GM12864 (cell line): Measurements from ENCODE around the gene TOX3.

Experiments
- DNase-seq: peaks from one replicate; pipeline ENCODE4 v3.0.0-alpha.2; 2011; ENCODE audit warnings: low read depth
- H3K4me3 ChIP-seq: 2 replicates; pipeline ENCODE4 v1.5.1; 2011; ENCODE audit warnings: mild to moderate bottlenecking, low read depth, low read length, control low read depth
- CTCF ChIP-seq: IDR thresholded peaks from 2 replicates; pipeline ENCODE4 v1.5.1; 2011; ENCODE audit warnings: low read depth, mild to moderate bottlenecking, moderate library complexity, low read length, control low read depth, inconsistent platforms; ENCODE audit errors: missing control alignments

Gene TOX3

DNA sequence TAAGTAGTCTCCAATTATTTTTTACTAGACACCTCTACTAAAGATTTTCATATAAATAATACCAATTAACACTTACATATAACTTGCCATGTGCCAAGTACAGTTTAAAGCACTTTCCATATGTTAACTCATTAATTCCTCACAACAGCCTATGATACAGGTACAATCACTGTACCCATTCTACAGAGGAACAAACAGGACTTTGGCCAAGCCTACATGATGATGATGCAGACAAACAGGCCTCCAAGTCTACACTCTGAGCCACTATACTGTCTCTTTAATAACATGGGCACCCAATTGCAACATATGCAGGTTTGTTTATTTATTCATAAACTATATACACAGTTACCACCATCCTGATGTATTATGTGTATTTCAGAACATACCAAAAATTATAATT, 46.0 kb downstream of the TOX3 start:
- no peak for TF ChIP-seq CTCF
- no peak for DNase-seq
- H3K4me3 ChIP-seq, result no peak overlapping the region

- H3K4me3 ChIP-seq, result no peak overlapping the region
Observed at GRCh38 chr16:52499060-52499440, 47.9 kb downstream of the TOX3 start.

DNA sequence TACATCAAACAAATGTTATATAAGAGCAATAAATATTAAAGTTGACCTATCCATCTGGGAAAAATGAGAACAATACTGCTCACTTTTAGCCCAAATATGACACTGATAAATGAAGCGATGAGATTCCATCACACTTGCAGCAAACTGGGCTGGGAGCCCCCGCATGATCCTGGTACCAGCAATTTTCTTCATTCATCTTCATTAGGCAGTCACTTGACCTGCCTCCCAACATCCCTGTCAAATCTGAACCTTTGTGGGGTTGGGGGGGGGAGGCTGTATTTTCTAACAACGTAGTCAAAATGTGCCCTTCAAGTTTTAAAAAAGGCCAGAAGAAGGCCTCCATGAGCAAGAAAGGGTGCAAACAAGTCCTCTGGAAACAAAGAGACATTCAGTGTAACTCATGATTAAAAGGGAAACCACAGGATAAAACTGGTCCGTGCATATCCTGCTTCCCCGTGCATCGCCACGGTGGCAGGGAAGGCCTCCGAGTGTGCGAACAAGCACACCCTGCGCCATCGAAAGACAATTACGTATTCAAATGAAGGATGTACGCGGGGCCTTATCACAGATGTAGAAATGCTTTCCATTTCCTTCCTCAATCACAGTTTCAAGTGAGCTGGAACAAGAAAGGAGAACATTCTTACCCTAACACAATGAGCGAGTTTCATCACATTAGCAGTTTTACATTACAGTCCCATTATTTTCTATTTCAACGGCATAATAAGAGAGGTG, 48.4 kb downstream of the TOX3 start:
- no peak overlapping the region for H3K4me3 ChIP-seq
- no peak for TF ChIP-seq CTCF
- DNase-seq, result no peak

More at GRCh38 chr16:52499060-52499440, 47.9 kb downstream of the TOX3 start:
- no peak for DNase-seq
- TF ChIP-seq CTCF, result no peak

DNA sequence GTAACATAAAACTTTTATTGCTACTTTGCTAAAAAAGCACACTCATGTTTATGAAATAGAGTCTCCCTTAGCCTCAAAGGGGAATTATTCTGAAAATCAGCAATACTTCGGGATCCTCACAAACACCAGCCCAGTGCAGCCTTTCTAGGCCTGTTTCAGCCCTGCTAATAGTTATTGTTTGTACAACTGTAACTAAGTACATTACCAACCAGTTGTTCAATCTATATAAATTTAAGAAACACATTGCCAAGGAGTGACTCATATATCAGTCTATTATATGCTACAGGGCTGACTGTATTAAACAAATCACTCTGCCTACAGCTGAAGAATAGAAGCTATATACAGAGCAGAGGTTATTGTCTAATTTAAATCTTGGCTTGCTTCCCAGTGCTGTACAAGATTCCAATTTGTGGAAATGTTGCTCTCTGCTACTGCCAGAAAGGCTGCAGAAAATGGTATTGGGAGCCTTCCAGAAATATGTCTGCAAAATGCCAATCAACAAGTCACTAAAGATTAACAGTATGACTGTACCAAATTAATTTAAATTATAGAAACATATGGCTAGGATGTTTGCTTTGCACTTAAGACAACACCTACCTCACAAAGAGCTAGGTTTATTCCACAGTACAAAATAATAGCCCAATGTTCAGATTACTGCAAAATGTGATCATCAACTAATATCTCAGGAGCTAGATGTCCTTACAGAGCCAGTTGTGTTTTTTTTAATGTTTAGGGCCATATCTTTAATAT, 49.7 kb downstream of the TOX3 start:
- DNase-seq, result no peak
- no peak overlapping the region for H3K4me3 ChIP-seq
- no peak for TF ChIP-seq CTCF

DNA sequence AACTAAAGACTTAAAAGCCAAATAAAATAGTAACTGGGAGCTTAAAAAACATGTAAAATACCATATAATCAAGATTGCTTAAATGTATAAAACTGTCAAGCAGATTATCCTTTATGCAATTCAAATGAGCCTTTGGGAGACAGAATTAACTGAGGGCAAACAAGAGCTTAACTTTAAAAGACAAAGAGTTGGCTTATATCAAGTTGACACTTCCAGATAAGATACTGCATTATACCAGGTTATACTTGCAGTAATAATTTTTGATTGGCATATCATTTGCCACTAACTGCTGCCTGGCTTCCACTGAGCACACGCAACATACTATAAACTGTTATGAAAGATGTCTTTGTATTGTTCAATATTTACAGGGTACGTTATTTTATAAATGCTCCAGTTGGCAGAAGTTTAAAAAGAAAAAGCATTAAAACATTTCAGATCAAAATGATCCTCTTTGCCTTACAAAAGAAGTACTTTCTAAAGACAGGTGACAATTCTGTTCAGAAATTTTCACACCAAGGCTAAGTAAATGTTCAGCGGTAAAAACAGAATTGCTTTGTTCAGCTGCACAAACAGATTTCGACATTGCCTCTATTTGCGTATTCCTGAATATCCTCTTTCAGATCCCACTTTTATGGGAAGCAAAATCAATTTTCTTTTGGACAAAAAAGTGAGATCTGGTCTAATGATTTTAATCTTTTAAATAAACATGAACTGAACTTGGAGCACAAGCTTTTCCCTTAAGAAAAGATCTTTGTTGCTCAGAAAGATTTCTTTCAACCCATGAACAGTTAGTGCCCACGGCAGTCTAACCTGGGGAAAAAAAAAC, 50.7 kb downstream of the TOX3 start:
- no peak for DNase-seq
- no peak for TF ChIP-seq CTCF
- no peak overlapping the region for H3K4me3 ChIP-seq

DNA sequence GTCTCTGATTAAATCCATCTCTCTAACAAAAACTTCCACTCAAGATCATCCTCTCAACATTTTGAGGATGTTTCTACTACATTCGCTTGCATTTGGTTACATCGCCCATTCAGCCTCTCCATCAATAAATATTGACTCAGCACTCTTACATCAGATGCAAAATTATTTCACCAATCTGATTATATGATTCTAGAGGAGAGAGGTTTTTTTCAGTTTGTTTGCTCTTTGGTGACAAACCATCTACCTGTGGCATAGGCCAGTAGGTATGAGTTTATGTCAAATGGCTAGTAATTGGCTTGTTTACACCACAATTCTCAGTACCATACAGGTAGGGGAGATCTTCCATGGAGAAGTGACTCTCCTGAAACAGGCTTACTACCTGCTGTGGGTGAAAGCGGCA, 52.3 kb downstream of the TOX3 start:
- DNase-seq, result no peak
- no peak for TF ChIP-seq CTCF
- H3K4me3 ChIP-seq, result no peak overlapping the region
